ENCODE results near the gene NSMCE3. TPM values are rescaled to one million over a fixed set of nuclear protein-coding genes. Genes with fewer than 3 reads are reported as not detected.

NSMCE3 gene
- total RNA-seq, 1 donor from 2014 or later: 9.2 TPM

GRCh38 chr15:29308299-29308698 is 38.7 kb upstream of the NSMCE3 start:
- Mint-ChIP-seq H3K9me3 (ENCODE audit: low read depth) (no peaks in the 10 kb centered on the region), H3K36me3 (ENCODE audit: low read depth) (no peaks in the 10 kb centered on the region)
- TF ChIP-seq, protein P1, sequence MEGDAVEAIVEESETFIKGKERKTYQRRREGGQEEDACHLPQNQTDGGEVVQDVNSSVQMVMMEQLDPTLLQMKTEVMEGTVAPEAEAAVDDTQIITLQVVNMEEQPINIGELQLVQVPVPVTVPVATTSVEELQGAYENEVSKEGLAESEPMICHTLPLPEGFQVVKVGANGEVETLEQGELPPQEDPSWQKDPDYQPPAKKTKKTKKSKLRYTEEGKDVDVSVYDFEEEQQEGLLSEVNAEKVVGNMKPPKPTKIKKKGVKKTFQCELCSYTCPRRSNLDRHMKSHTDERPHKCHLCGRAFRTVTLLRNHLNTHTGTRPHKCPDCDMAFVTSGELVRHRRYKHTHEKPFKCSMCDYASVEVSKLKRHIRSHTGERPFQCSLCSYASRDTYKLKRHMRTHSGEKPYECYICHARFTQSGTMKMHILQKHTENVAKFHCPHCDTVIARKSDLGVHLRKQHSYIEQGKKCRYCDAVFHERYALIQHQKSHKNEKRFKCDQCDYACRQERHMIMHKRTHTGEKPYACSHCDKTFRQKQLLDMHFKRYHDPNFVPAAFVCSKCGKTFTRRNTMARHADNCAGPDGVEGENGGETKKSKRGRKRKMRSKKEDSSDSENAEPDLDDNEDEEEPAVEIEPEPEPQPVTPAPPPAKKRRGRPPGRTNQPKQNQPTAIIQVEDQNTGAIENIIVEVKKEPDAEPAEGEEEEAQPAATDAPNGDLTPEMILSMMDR (IDR thresholded peaks at IDR 0.05): no peak

DNA sequence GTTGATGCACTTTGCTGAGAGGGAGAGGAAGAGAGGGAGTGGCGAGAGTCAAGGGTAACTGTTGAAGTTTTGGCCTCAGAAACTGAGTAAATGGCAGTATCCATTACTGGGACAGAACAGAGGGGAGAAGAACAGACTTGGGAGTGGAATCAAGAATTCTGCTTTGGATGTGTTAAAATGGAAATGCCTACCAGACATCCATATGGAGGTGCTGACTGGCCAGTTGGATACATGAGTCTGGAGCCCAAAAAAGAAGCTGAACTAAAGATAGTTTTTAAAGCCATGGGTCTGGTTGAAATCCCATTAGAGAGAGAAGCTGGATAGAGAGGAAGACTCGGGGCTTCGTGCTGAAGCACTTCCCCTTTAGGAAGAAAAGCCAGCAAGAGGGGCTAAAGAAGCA is 35.9 kb upstream of the NSMCE3 start:
- TF ChIP-seq, protein P1 (IDR thresholded peaks at IDR 0.05): no peak
- no peaks in the 10 kb centered on the region for H3K4me1 Mint-ChIP-seq (ENCODE audit: low read depth)
- no peaks in the 10 kb centered on the region for H3K36me3 Mint-ChIP-seq (ENCODE audit: low read depth)
- H3K27me3 Mint-ChIP-seq (ENCODE audit: low read depth): no peaks in the 10 kb centered on the region
- H3K4me3 Mint-ChIP-seq (ENCODE audit: unreplicated experiment): no peak overlapping the region
- H3K9me3 Mint-ChIP-seq (ENCODE audit: low read depth): no peaks in the 10 kb centered on the region
- H3K27ac Mint-ChIP-seq (ENCODE audit: unreplicated experiment): no peak overlapping the region
- no peak for DNase-seq (ENCODE audit: low spot score)

More at GRCh38 chr15:29308299-29308698, 38.7 kb upstream of the NSMCE3 start:
- Mint-ChIP-seq H3K27ac (ENCODE audit: unreplicated experiment) (no peak overlapping the region), H3K4me3 (ENCODE audit: unreplicated experiment) (no peak overlapping the region), H3K4me1 (ENCODE audit: low read depth) (peaks cover 12% of the 10 kb centered on the region), H3K27me3 (ENCODE audit: low read depth) (no peaks in the 10 kb centered on the region)
- DNase-seq (ENCODE audit: low spot score): no peak

DNA sequence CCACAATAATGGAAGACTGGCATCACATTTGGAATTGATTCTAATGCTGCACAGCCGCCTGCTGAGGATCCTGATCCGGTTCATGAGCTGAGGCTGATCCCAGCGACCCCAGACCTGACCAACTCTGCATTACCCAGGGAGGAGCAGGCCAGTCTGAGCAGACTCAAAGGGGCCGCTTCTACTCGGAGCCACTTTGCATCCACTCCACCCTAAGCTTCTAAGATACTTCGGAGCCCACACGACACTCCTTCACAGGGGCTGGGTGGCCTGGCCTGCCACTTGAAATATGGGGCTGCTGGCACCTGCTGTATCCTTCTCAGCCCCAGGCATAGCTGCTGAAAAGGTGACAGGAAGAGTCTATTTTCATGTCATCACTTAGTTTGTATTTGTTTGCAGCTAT is 33.2 kb upstream of the NSMCE3 start:
- no peaks in the 10 kb centered on the region for H3K36me3 Mint-ChIP-seq (ENCODE audit: low read depth)
- no peaks in the 10 kb centered on the region for H3K27me3 Mint-ChIP-seq (ENCODE audit: low read depth)
- no peaks in the 10 kb centered on the region for H3K9me3 Mint-ChIP-seq (ENCODE audit: low read depth)
- no peaks in the 10 kb centered on the region for H3K4me1 Mint-ChIP-seq (ENCODE audit: low read depth)
- no peak overlapping the region for H3K4me3 Mint-ChIP-seq (ENCODE audit: unreplicated experiment)
- TF ChIP-seq, protein P1 (IDR thresholded peaks at IDR 0.05): no peak
- no peak overlapping the region for H3K27ac Mint-ChIP-seq (ENCODE audit: unreplicated experiment)
- DNase-seq (ENCODE audit: low spot score): no peak

GRCh38 chr15:29299784-29300183 is 30.2 kb upstream of the NSMCE3 start:
- Mint-ChIP-seq H3K4me3 (ENCODE audit: unreplicated experiment) (no peak overlapping the region), H3K27me3 (ENCODE audit: low read depth) (no peaks in the 10 kb centered on the region), H3K36me3 (ENCODE audit: low read depth) (no peaks in the 10 kb centered on the region), H3K27ac (ENCODE audit: unreplicated experiment) (no peak overlapping the region), H3K4me1 (ENCODE audit: low read depth) (no peaks in the 10 kb centered on the region), H3K9me3 (ENCODE audit: low read depth) (peaks cover 4% of the 10 kb centered on the region)
- DNase-seq (ENCODE audit: low spot score): no peak
- TF ChIP-seq, protein P1 (IDR thresholded peaks at IDR 0.05): no peak

- DNase-seq (ENCODE audit: low spot score): no peak
Measured at GRCh38 chr15:29299331-29299730, 29.7 kb upstream of the NSMCE3 start.

More at GRCh38 chr15:29299331-29299730, 29.7 kb upstream of the NSMCE3 start:
- Mint-ChIP-seq H3K4me1 (ENCODE audit: low read depth) (no peaks in the 10 kb centered on the region), H3K4me3 (ENCODE audit: unreplicated experiment) (no peak overlapping the region), H3K9me3 (ENCODE audit: low read depth) (peaks cover 4% of the 10 kb centered on the region), H3K27ac (ENCODE audit: unreplicated experiment) (no peak overlapping the region), H3K36me3 (ENCODE audit: low read depth) (no peaks in the 10 kb centered on the region), H3K27me3 (ENCODE audit: low read depth) (no peaks in the 10 kb centered on the region)
- TF ChIP-seq, protein P1 (IDR thresholded peaks at IDR 0.05): no peak

All from chondrocyte (in vitro differentiated cells).